DOHH2 (cell line): ENCODE results near the gene TARS2.

Experiments used
- H3F3A ChIP-seq: fragments of 200-600 bp; sonication (generic), shearing (Covaris generic); 2 replicates; pipeline ENCODE4 v1.6.0; 2016; ENCODE audit warnings: antibody characterized with exemption, mild to moderate bottlenecking; ENCODE audit not compliant: control insufficient read depth, insufficient read depth
- H3K27ac ChIP-seq: fragments of 200-600 bp; sonication (generic); 2 replicates; pipeline ENCODE4 v1.5.1; 2014; ENCODE audit warnings: low read depth, mild to moderate bottlenecking, low read length, moderate library complexity
- H3K27me3 ChIP-seq: fragments of 200-600 bp; sonication (generic); 2 replicates; pipeline ENCODE4 v1.6.1; 2014; ENCODE audit warnings: mild to moderate bottlenecking, low read length, mixed read lengths; ENCODE audit not compliant: control insufficient read depth
- H3K36me3 ChIP-seq: fragments of 200-600 bp; sonication (generic); 2 replicates; pipeline ENCODE4 v1.6.1; 2014; ENCODE audit warnings: mild to moderate bottlenecking, low read length, moderate library complexity, mixed read lengths; ENCODE audit not compliant: control insufficient read depth
- H3K4me1 ChIP-seq: fragments of 200-600 bp; sonication (generic); 2 replicates; pipeline ENCODE4 v1.6.1; 2014; ENCODE audit warnings: mild to moderate bottlenecking, low read length, mixed read lengths; ENCODE audit not compliant: control insufficient read depth
- H3K4me2 ChIP-seq: fragments of 200-600 bp; sonication (generic); 2 replicates; pipeline ENCODE4 v1.6.0; 2014; ENCODE audit warnings: mild to moderate bottlenecking, low read length, moderate library complexity
- H3K4me3 ChIP-seq: fragments of 200-600 bp; sonication (generic); 2 replicates; pipeline ENCODE4 v1.5.1; 2014; ENCODE audit warnings: mild to moderate bottlenecking, low read length, mixed read lengths
- H3K79me2 ChIP-seq: fragments of 200-600 bp; sonication (generic); 2 replicates; pipeline ENCODE4 v1.6.1; 2014; ENCODE audit warnings: mild to moderate bottlenecking, low read length, mixed read lengths; ENCODE audit not compliant: control insufficient read depth
- H3K9me2 ChIP-seq: fragments of 200-600 bp; sonication (generic); replicated peaks from 2 replicates; pipeline ENCODE4 v1.6.1; 2014; ENCODE audit warnings: mild to moderate bottlenecking, low read length, mixed read lengths; ENCODE audit not compliant: control insufficient read depth
- H3K9me3 ChIP-seq: fragments of 200-600 bp; sonication (generic); 2 replicates; pipeline ENCODE4 v1.6.1; 2014; ENCODE audit warnings: antibody characterized with exemption, low read length, mixed read lengths; ENCODE audit not compliant: control insufficient read depth, insufficient read depth
- H4K20me1 ChIP-seq: fragments of 200-600 bp; sonication (generic); 2 replicates; pipeline ENCODE4 v1.6.0; 2014; ENCODE audit warnings: low read depth, mild to moderate bottlenecking, antibody characterized with exemption, low read length, moderate library complexity; ENCODE audit not compliant: control insufficient read depth, insufficient read depth
- EZH2phosphoT487 ChIP-seq: fragments of 200-600 bp; sonication (generic); IDR thresholded peaks from 2 replicates; pipeline ENCODE4 v1.6.1; 2017; ENCODE audit warnings: borderline replicate concordance, mild to moderate bottlenecking, antibody characterized with exemption, low read length, moderate library complexity, mixed read lengths
- TF ChIP-seq, protein P1 (sequence below): fragments of 200-600 bp; sonication (generic); IDR thresholded peaks from one replicate; pipeline ENCODE4 v1.5.1; 2014; ENCODE audit warnings: antibody characterized with exemption, mild to moderate bottlenecking, low read depth, low read length; ENCODE audit not compliant: poor library complexity, severe bottlenecking

Gene TARS2

DNA sequence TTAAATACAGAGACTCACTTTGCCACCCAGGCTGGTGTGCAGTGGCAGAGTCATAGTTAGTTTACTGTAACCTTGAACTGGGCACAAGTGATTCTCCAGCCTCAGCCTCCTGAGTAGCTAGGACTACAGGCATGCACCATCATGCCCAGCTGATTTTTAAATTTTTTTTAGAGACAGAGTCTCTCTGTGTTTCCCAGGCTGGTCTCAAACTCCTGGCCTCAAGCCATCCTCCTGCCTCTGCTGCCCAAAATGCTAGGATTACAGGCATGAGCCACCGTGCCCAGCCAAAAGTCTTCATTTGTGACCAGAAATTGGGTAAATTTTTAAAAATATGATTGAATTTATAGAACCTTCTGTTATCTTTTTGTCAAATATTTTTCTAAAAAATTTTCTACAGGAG lies 17.9 kb upstream of the TARS2 start:
- no peak for TF ChIP-seq EZH2phosphoT487
- TF ChIP-seq, protein P1, sequence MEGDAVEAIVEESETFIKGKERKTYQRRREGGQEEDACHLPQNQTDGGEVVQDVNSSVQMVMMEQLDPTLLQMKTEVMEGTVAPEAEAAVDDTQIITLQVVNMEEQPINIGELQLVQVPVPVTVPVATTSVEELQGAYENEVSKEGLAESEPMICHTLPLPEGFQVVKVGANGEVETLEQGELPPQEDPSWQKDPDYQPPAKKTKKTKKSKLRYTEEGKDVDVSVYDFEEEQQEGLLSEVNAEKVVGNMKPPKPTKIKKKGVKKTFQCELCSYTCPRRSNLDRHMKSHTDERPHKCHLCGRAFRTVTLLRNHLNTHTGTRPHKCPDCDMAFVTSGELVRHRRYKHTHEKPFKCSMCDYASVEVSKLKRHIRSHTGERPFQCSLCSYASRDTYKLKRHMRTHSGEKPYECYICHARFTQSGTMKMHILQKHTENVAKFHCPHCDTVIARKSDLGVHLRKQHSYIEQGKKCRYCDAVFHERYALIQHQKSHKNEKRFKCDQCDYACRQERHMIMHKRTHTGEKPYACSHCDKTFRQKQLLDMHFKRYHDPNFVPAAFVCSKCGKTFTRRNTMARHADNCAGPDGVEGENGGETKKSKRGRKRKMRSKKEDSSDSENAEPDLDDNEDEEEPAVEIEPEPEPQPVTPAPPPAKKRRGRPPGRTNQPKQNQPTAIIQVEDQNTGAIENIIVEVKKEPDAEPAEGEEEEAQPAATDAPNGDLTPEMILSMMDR: no peak

DNA sequence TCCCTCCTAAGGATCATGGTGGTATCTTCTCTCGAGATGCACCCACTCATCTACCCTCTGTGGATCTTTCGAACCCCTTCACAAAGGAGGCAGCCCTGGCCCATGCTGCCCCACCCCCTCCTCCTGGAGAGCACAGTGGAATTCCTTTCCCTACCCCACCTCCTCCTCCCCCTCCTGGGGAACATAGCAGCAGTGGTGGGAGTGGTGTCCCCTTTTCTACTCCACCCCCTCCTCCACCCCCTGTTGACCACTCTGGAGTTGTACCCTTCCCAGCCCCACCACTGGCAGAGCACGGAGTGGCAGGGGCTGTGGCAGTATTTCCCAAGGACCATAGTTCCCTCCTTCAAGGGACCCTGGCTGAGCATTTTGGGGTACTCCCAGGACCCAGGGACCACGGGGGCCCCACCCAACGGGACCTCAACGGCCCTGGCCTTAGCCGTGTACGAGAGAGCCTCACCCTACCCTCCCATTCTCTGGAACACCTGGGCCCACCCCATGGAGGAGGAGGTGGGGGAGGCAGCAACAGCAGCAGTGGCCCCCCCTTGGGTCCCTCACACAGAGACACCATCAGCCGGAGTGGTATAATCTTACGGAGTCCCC lies 14.5 kb upstream of the TARS2 start:
- Histone ChIP-seq H3K4me2 (no peak overlapping the region), H3K4me3 (no peak overlapping the region), H3K79me2 (no peaks in the 10 kb centered on the region), H3K4me1 (no peaks in the 10 kb centered on the region), H3K36me3 (peaks cover 40% of the 10 kb centered on the region), H3K9me2 (no peaks in the 10 kb centered on the region), H3K9me3 (no peaks in the 10 kb centered on the region), H3K27ac (no peak overlapping the region), H3F3A (peaks cover 16% of the 10 kb centered on the region), H4K20me1 (peaks cover 8% of the 10 kb centered on the region; the same call in 1 of the 2 replicates), H3K27me3 (no peaks in the 10 kb centered on the region)
- TF ChIP-seq, protein P1: no peak
- TF ChIP-seq EZH2phosphoT487: no peak

More for the DNA sequence above, 17.9 kb upstream of the TARS2 start:
- H3K9me2 ChIP-seq: no peaks in the 10 kb centered on the region
- H3F3A ChIP-seq: peaks cover under 1% of the 10 kb centered on the region
- H3K27ac ChIP-seq: no peak overlapping the region
- no peaks in the 10 kb centered on the region for H3K79me2 ChIP-seq
- peaks cover 66% of the 10 kb centered on the region for H3K36me3 ChIP-seq
- H3K27me3 ChIP-seq: no peaks in the 10 kb centered on the region
- H3K9me3 ChIP-seq: no peaks in the 10 kb centered on the region
- no peak overlapping the region for H3K4me3 ChIP-seq
- no peaks in the 10 kb centered on the region for H3K4me1 ChIP-seq
- no peak overlapping the region for H3K4me2 ChIP-seq
- peaks cover 4% of the 10 kb centered on the region; the same call in 1 of the 2 replicates for H4K20me1 ChIP-seq

DNA sequence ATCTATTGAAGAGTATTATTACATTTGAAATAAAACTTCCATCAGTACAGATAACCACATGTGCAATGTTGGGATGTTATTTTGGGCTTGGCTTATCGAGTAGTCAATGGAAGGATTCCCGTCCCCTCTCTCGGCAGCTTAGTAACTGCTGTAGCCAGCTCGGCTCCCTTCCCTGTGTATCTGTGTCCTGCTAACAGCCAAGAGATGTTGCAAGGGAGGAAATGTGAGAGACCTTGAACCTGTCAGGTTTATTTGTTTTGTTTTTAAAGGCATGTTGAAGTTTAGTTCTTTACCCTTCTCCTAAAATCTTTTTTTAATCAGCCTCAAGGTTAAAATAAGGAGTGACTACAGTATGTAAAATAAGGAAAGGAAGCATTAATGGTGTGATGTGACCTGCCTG lies 13.6 kb upstream of the TARS2 start:
- Histone ChIP-seq H3F3A (peaks cover 20% of the 10 kb centered on the region), H3K4me1 (no peaks in the 10 kb centered on the region), H3K27me3 (no peaks in the 10 kb centered on the region), H4K20me1 (peaks cover 8% of the 10 kb centered on the region; the same call in 1 of the 2 replicates), H3K4me2 (no peak overlapping the region), H3K36me3 (peaks cover 36% of the 10 kb centered on the region), H3K79me2 (no peaks in the 10 kb centered on the region), H3K9me2 (no peaks in the 10 kb centered on the region), H3K27ac (no peak overlapping the region), H3K4me3 (no peak overlapping the region), H3K9me3 (no peaks in the 10 kb centered on the region)
- TF ChIP-seq, protein P1: no peak
- no peak for TF ChIP-seq EZH2phosphoT487

DNA sequence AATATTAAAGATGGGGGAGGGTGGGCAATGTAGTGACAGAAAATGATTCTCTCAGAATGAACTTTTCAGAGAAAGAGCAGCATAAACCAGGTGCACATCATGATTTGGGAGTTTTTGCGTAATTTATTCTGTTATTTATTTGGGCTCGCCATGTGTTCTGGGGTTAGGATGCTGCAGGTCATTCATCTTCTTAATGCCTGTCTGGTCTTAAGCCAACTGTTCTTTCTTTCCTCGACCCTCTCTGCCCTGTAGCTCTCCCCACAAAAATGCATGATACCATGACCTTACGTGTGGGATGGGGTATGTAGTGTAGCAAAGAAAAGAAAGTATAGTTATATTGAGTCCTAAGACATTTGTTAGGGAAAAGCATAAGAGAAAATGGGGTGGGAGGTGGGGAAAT lies 12.3 kb upstream of the TARS2 start:
- Histone ChIP-seq H3K4me1 (no peaks in the 10 kb centered on the region), H3K27me3 (0 out of 2 replicates have a peak, but pooled peaks cover 2% of the 10 kb centered on the region)

More for the DNA sequence above, 12.3 kb upstream of the TARS2 start:
- no peak overlapping the region for H3K4me3 ChIP-seq
- H4K20me1 ChIP-seq: peaks cover 8% of the 10 kb centered on the region; the same call in 1 of the 2 replicates
- peaks cover 21% of the 10 kb centered on the region for H3F3A ChIP-seq
- no peaks in the 10 kb centered on the region for H3K79me2 ChIP-seq
- H3K9me3 ChIP-seq: no peaks in the 10 kb centered on the region
- no peak for TF ChIP-seq EZH2phosphoT487
- TF ChIP-seq, protein P1: no peak
- peaks cover 32% of the 10 kb centered on the region for H3K36me3 ChIP-seq
- no peak overlapping the region for H3K27ac ChIP-seq
- H3K4me2 ChIP-seq: no peak overlapping the region
- H3K9me2 ChIP-seq: no peaks in the 10 kb centered on the region
